ENCODE measurements around the gene JAM3. TPM values are rescaled to one million over a fixed set of nuclear protein-coding genes. Genes with fewer than 3 reads are reported as not detected.

The JAM3 gene
- total and polyA plus RNA-seq, 9 of the 15 experiments (the other 6 are each of a cell fraction or from before 2014, with no cell fraction given): 0.22 to 0.76 (median 0.40) TPM

DNA sequence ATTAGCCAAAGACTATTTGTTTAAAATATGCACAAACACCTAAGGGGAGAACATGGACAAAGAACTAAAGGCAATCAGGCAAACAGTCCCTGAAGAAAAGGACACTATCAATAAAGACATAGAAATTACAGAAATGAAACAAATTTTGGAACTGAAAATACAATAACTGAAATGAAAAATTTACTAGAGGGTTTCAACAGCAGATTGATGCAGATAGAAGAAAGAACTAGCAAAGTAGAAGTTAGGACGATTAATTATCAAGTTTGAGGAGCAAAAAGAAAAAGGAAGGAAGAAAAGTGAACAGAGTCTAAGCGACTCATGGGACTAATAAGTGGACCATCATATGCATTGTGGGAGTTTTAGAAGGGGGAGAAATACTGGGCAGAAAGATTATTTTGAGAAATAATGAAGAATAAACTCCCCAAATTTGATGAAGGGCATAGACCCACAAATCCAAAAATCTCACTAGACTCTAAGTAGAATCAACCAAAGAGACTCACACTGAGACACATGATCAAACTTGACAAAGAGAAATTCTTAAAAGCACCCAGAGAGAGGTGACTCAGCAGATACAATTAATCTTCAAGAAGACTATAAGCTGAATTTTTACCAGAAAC, 62.9 kb downstream of the JAM3 start (continued):
- no peak for TF ChIP-seq CSDE1 (IDR thresholded peaks at IDR 0.05)
- TF ChIP-seq AFF1 (IDR thresholded peaks at IDR 0.05; ENCODE audit: low read depth in 1 of 2, partially characterized antibody in 2 of 2): no peak
- TF ChIP-seq PTTG1 (tag; IDR thresholded peaks at IDR 0.05; ENCODE audit: low read depth): no peak
- TF ChIP-seq ARID2 (IDR thresholded peaks at IDR 0.05): no peak

GRCh38 chr11:134132808-134133207, 63.9 kb downstream of the JAM3 start:
- intact Hi-C loops (cut with micrococcal nuclease): no loop called here
- DNase-seq (ENCODE audit: extremely low read depth in 1 of 4, low spot score in 3 of 4) (no peak), ATAC-seq (no peak), FAIRE-seq (no peak)
- Histone ChIP-seq H3K9ac (ENCODE audit: insufficient read depth in 1 of 2, low read depth in 2 of 2, low read length in 2 of 2) (no peak overlapping the region), H3K27ac (ENCODE audit: extremely low read depth, low read depth, low read length) (no peak overlapping the region), H3K4me3 (no peak overlapping the region), H3K79me2 (ENCODE audit: control insufficient read depth, insufficient read depth, low read length) (no peaks in the 10 kb centered on the region), H3K36me3 (ENCODE audit: control insufficient read depth, insufficient read depth, low read length) (no peaks in the 10 kb centered on the region), H3K4me1 (replicated peaks in 1 of 2; ENCODE audit: control insufficient read depth in 2 of 2, insufficient read depth in 2 of 2, low read length in 2 of 2) (no peaks in the 10 kb centered on the region), H3K9me3 (replicated peaks; ENCODE audit: control insufficient read depth, insufficient read depth, low read depth, low read length) (no peaks in the 10 kb centered on the region), H4K20me1 (replicated peaks; ENCODE audit: control insufficient read depth, insufficient read depth, low read length) (no peaks in the 10 kb centered on the region), H2AFZ (ENCODE audit: low read depth, low read length) (no peak overlapping the region), H3K27me3 (ENCODE audit: control insufficient read depth in 2 of 2, insufficient read depth in 2 of 2, low read length in 2 of 2) (no peaks in the 10 kb centered on the region), H3K4me2 (ENCODE audit: insufficient read depth, low read length) (no peak overlapping the region), H3K9me1 (ENCODE audit: control insufficient read depth, insufficient read depth, low read length) (no peaks in the 10 kb centered on the region)
- in situ Hi-C loops (cut with MboI): no loop called here
- ChIA-PET POLR2A (no interaction called here), CTCF (ENCODE audit: low intra/inter-chr PET ratio) (no interaction called here)
- BruUV-seq (replicated peaks): no TSS peak
- TF ChIP-seq ZSCAN29 (IDR thresholded peaks at IDR 0.05): no peak
- no peak for TF ChIP-seq DIDO1 (tag; IDR thresholded peaks at IDR 0.05; ENCODE audit: low read depth)
- TF ChIP-seq, protein P1, sequence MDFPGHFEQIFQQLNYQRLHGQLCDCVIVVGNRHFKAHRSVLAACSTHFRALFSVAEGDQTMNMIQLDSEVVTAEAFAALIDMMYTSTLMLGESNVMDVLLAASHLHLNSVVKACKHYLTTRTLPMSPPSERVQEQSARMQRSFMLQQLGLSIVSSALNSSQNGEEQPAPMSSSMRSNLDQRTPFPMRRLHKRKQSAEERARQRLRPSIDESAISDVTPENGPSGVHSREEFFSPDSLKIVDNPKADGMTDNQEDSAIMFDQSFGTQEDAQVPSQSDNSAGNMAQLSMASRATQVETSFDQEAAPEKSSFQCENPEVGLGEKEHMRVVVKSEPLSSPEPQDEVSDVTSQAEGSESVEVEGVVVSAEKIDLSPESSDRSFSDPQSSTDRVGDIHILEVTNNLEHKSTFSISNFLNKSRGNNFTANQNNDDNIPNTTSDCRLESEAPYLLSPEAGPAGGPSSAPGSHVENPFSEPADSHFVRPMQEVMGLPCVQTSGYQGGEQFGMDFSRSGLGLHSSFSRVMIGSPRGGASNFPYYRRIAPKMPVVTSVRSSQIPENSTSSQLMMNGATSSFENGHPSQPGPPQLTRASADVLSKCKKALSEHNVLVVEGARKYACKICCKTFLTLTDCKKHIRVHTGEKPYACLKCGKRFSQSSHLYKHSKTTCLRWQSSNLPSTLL (IDR thresholded peaks at IDR 0.05): no peak
- TF ChIP-seq SMC3 (conservative IDR thresholded peaks at IDR 0.05; ENCODE audit: insufficient read depth, low read depth, low read length): no peak
- TF ChIP-seq SMAD4 (CRISPR knock-in tag; conservative IDR thresholded peaks at IDR 0.05): no peak
- TF ChIP-seq ELF2 (CRISPR knock-in tag; IDR thresholded peaks at IDR 0.05): no peak
- TF ChIP-seq ZFX (CRISPR knock-in tag; IDR thresholded peaks at IDR 0.05): no peak
- TF ChIP-seq PRDM10 (IDR thresholded peaks at IDR 0.05; ENCODE audit: partially characterized antibody): no peak
